Upper lobe of left lung (tissue), 6 donors: ENCODE data around the gene CATSPERB. TPM values are rescaled to one million over a fixed set of nuclear protein-coding genes. Genes with fewer than 3 reads are reported as not detected.

Experiments used
- ATAC-seq, 2 donors: fragments of 200-7000 bp; cut with Tn5 transposase; one replicate each; pipeline ENCODE4 v1.9.1; 2022; ENCODE audit warnings: mild to moderate bottlenecking in 2 of 2, moderate library complexity in 2 of 2; ENCODE audit not compliant: low FRiP score in 2 of 2
- DNase-seq, 2 donors: peaks; one replicate each; pipeline ENCODE4 v3.0.0-alpha.2; 2019 to 2020
- H3K27ac ChIP-seq, 4 donors: fragments of 200-600 bp; sonication (generic); one replicate each; pipeline ENCODE4 v1.5.1; 2016 to 2019
- H3K27me3 ChIP-seq, 4 donors: fragments of 200-600 bp; sonication (generic); one replicate each; pipeline ENCODE4 v1.5.1; 2017 to 2019
- H3K36me3 ChIP-seq, 4 donors: fragments of 200-600 bp; sonication (generic); one replicate each; pipeline ENCODE4 v1.5.1; 2016 to 2019
- H3K4me1 ChIP-seq, 4 donors: fragments of 200-600 bp; sonication (generic); one replicate each; pipeline ENCODE4 v1.5.1; 2018 to 2019
- H3K4me3 ChIP-seq, 4 donors: fragments of 200-600 bp; sonication (generic); one replicate each; pipeline ENCODE4 v1.5.1; 2017 to 2019; ENCODE audit warnings: mild to moderate bottlenecking in 2 of 4, moderate library complexity in 1 of 4
- H3K9me3 ChIP-seq, 4 donors: fragments of 200-600 bp; sonication (generic); one replicate each; pipeline ENCODE4 v1.5.1; 2018 to 2019
- EP300 ChIP-seq, 4 donors: sonication (generic); formaldehyde crosslinking; IDR thresholded peaks; one replicate each; pipeline ENCODE4 v1.5.1; 2017; ENCODE audit warnings: antibody characterized with exemption in 4 of 4, control low read depth in 2 of 4
- POLR2A ChIP-seq, 4 donors: fragments of 450-650 bp; IDR thresholded peaks; one replicate each; pipeline ENCODE4 v1.5.1; 2016 to 2017; ENCODE audit warnings: antibody characterized with exemption in 4 of 4, mild to moderate bottlenecking in 2 of 4
- POLR2AphosphoS5 ChIP-seq, 2 donors: sonication (generic); formaldehyde crosslinking; IDR thresholded peaks; one replicate each; pipeline ENCODE4 v1.5.1; 2017; ENCODE audit warnings: antibody characterized with exemption in 2 of 2
- WGBS, 2 donors: methylation state at CpG; one replicate each; pipeline ENCODE4 v1.1.5; 2017 to 2018; 5-methylcytosine and 5-hydroxymethylcytosine counted together
- total RNA-seq, 6 donors: library from RNA; depleted of rRNA in 4 of 6; stranded (reverse); fragments of >200 nt in 4 of 6; gene quantifications; one replicate each; pipeline versions ENCODE4 v1.1.0 to v1.2.1, GENCODE V29; 2016 to 2021
- TF ChIP-seq, protein P1 (sequence below), 6 experiments: fragments of 450-650 bp in 4 of 6; fragments of 200-600 bp in 2 of 6; sonication (generic) in 2 of 6; IDR thresholded peaks; one replicate each; pipeline ENCODE4 v1.5.1; 2016 to 2019; ENCODE audit warnings: antibody characterized with exemption in 6 of 6
- donor health status: DM: no; HTN: no; CAD: no; lungs with moderate emphysema.
- donor health status: DM: no; HTN: yes; CAD: no; lungs with severe emphysema.

CATSPERB gene
- total RNA-seq, 6 donors from 2014 or later: 0.63 to 16.8 (median 3.9) TPM

DNA sequence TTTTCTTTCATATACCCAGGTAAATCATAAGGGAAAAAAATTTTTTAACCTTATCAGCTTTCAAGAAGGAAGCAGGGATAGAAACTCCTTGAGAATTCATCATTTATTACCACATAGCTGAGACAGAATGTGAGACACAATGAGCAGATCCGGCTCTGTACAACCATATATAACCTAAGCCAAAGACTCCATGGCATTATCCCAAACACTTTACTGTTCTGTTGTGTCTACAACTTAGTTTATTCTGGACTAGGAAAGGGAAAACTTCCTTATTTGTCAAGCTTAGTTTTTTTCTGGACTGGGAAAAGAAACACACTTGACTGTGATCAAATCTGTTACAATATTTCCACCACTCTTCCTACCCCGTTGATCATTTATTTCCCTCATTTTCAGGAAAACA is 38.3 kb upstream of the CATSPERB start:
- no peaks in the 10 kb centered on the region for H3K27me3 ChIP-seq
- no peaks in the 10 kb centered on the region for H3K36me3 ChIP-seq
- DNase-seq (no peak), ATAC-seq (no peak)
- no peak overlapping the region for H3K27ac ChIP-seq
- no peak for TF ChIP-seq EP300 (IDR thresholded peaks at IDR 0.05)
- WGBS, 2 donors: 58 to 65% methylated on average over 2 of the region's 2 CpGs
- H3K4me3 ChIP-seq: no peak overlapping the region
- H3K4me1 ChIP-seq: no peaks in the 10 kb centered on the region
- H3K9me3 ChIP-seq: no peaks in the 10 kb centered on the region

DNA sequence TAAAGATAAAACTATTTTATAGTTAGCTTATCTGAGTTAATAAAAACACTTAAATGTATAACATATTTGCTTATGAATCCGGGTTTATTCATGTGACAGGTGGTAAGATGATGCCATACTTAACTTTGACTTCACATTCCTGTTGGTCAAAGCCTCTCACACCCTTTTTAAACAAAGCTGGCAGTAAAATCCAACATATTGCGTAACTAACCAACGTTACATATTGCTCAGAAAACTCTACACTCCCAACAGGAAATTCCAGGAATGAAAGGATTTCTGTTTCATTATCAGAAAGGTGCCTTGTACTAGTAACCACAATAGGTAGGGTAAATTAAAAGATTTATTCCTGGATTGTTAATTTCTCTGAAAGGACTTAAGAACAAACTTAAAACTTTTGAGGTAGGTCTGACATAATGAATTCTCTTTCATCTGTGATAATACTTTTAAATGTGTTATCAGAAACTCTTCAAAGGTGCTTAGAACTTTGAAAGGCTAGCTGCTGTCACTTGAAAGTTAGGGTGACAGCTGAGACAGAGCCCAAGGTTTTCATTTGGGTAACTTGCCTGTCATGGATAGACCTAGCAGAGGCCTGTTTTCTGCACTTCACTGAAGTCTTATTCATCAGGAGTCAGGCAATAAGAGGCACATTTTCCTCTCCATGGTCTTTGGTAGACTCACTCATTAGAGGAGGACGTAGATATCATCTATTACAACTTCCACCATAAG is 23.8 kb upstream of the CATSPERB start:
- Histone ChIP-seq H3K4me1 (peaks cover 3 to 24% (median 12%) of the 10 kb centered on the region in 4 donors), H3K9me3 (peaks cover 0 to 8% (median 0%) of the 10 kb centered on the region in 4 donors), H3K27me3 (no peaks in the 10 kb centered on the region), H3K27ac (peak overlapping the region in 3 of 4 donors; percentile 23 to 46 (median 46)), H3K36me3 (no peaks in the 10 kb centered on the region), H3K4me3 (no peak overlapping the region)
- ATAC-seq (peak; percentile 35 to 62), DNase-seq (no peak)
- WGBS, 2 donors: 25 to 28% methylated on average over 4 of the region's 4 CpGs
- TF ChIP-seq POLR2AphosphoS5 (IDR thresholded peaks at IDR 0.05): peak in 1 of 2 donors; percentile 10
- TF ChIP-seq, protein P1, sequence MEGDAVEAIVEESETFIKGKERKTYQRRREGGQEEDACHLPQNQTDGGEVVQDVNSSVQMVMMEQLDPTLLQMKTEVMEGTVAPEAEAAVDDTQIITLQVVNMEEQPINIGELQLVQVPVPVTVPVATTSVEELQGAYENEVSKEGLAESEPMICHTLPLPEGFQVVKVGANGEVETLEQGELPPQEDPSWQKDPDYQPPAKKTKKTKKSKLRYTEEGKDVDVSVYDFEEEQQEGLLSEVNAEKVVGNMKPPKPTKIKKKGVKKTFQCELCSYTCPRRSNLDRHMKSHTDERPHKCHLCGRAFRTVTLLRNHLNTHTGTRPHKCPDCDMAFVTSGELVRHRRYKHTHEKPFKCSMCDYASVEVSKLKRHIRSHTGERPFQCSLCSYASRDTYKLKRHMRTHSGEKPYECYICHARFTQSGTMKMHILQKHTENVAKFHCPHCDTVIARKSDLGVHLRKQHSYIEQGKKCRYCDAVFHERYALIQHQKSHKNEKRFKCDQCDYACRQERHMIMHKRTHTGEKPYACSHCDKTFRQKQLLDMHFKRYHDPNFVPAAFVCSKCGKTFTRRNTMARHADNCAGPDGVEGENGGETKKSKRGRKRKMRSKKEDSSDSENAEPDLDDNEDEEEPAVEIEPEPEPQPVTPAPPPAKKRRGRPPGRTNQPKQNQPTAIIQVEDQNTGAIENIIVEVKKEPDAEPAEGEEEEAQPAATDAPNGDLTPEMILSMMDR (IDR thresholded peaks at IDR 0.05): no peak

DNA sequence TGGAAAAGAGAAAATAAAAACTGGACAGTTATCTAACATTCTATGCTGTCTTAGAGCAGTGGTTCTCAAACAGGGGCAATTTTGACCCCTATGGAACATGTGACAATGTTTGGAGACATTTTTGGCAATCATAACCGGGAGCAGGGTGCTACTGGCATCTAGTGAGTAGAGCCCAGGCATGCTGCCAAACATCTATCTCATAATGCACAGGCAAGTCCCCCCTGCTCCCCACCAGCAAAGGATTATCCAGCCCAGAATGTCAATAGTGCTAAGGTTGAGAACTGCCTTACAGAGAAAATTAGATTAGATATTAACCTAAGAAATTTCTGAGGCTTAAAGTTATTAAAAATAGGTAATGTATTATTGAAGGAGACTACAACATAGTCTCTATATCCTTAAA is 22.9 kb upstream of the CATSPERB start:
- WGBS, 2 donors: 17 to 25% methylated on average over 1 of the region's 1 CpG
- ATAC-seq (no peak), DNase-seq (peak in 1 of 2 donors; percentile 27)
- Histone ChIP-seq H3K27me3 (no peaks in the 10 kb centered on the region), H3K4me3 (no peak overlapping the region), H3K4me1 (peaks cover 3 to 24% (median 12%) of the 10 kb centered on the region in 4 donors), H3K27ac (peak overlapping the region in 2 of 4 donors; percentile 4 to 26), H3K9me3 (no peaks in the 10 kb centered on the region), H3K36me3 (no peaks in the 10 kb centered on the region)
- no peak for TF ChIP-seq POLR2A (IDR thresholded peaks at IDR 0.05)
- no peak for TF ChIP-seq EP300 (IDR thresholded peaks at IDR 0.05)
- TF ChIP-seq, protein P1 (IDR thresholded peaks at IDR 0.05): no peak
- TF ChIP-seq POLR2AphosphoS5 (IDR thresholded peaks at IDR 0.05): no peak

DNA sequence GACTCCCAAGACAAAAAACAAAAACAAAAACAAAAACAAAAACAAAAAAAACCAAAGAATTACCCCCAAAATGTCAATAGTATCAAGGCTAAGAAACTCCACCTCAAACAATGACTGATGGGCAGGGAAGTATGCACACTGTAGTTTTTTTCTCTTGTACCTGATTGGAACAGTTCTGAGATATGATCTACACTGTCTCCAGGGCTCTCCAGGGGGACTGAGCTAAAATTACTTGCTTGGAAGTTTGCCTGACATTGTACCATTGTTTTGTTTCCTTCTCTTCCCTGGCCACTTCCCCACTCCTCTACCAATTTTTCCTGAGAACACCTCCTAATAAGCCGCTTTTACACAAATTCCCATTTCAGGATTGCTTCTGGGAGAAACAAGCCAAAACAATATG is 22.3 kb upstream of the CATSPERB start:
- H3K9me3 ChIP-seq: no peaks in the 10 kb centered on the region
- H3K4me1 ChIP-seq: peaks cover 3 to 24% (median 12%) of the 10 kb centered on the region in 4 donors
- TF ChIP-seq POLR2AphosphoS5 (IDR thresholded peaks at IDR 0.05): no peak
- TF ChIP-seq EP300 (IDR thresholded peaks at IDR 0.05): no peak
- no peak for TF ChIP-seq POLR2A (IDR thresholded peaks at IDR 0.05)
- TF ChIP-seq, protein P1 (IDR thresholded peaks at IDR 0.05): no peak
- H3K36me3 ChIP-seq: no peaks in the 10 kb centered on the region
- H3K27ac ChIP-seq: no peak overlapping the region
- ATAC-seq: no peak
- no peaks in the 10 kb centered on the region for H3K27me3 ChIP-seq
- H3K4me3 ChIP-seq: no peak overlapping the region
- 58 to 70% methylated on average over 1 of the region's 1 CpG for WGBS, 2 donors
- no peak for DNase-seq

DNA sequence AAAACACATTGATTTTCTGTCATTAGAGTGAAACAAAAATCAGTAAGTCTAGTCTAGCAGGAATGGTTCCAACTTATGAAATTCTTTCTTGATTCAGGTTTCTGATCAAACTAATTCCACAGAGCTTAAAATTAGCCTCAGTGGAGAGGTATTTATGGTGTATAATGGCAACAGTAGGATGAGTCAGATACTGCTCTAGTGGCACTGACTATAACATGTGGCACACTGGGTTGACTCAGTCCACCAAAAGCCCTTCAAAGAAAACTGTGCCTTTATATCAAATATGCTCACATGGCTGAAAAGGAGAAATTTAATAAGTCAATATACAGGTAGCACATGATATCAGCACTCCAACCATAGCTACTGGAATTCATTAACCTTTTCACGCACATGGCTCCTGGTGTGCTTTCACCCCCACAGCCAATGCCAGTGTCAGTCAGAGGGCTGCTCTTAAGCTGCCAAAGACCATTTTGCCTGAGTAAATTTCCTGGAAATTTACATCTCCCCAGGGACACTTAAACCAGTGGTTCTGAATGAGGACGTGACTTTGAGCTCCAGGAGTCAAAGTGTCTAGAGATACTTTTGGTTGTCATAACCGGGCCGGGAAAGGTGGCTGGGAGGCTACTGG is 21.7 kb upstream of the CATSPERB start:
- H3K27me3 ChIP-seq: no peaks in the 10 kb centered on the region
- TF ChIP-seq, protein P1 (IDR thresholded peaks at IDR 0.05): no peak
- TF ChIP-seq POLR2AphosphoS5 (IDR thresholded peaks at IDR 0.05) (no peak), POLR2A (IDR thresholded peaks at IDR 0.05) (no peak), EP300 (IDR thresholded peaks at IDR 0.05) (no peak)
- WGBS, 2 donors: 67 to 71% methylated on average over 4 of the region's 4 CpGs
- no peak overlapping the region for H3K4me3 ChIP-seq
- H3K27ac ChIP-seq: no peak overlapping the region
- no peak for DNase-seq
- H3K36me3 ChIP-seq: no peaks in the 10 kb centered on the region
- no peaks in the 10 kb centered on the region for H3K9me3 ChIP-seq
- no peak for ATAC-seq
- peaks cover 3 to 24% (median 12%) of the 10 kb centered on the region in 4 donors for H3K4me1 ChIP-seq
